ENCODE data around the gene RRP1B. TPM values are rescaled to one million over a fixed set of nuclear protein-coding genes. Genes with fewer than 3 reads are reported as not detected.
A peak's percentile ranks its signal among the peaks of the same experiment; 100 is the strongest.

Gene RRP1B
- total and polyA plus RNA-seq, 12 donors: 5.7 to 18.6 (median 15.7) TPM

DNA sequence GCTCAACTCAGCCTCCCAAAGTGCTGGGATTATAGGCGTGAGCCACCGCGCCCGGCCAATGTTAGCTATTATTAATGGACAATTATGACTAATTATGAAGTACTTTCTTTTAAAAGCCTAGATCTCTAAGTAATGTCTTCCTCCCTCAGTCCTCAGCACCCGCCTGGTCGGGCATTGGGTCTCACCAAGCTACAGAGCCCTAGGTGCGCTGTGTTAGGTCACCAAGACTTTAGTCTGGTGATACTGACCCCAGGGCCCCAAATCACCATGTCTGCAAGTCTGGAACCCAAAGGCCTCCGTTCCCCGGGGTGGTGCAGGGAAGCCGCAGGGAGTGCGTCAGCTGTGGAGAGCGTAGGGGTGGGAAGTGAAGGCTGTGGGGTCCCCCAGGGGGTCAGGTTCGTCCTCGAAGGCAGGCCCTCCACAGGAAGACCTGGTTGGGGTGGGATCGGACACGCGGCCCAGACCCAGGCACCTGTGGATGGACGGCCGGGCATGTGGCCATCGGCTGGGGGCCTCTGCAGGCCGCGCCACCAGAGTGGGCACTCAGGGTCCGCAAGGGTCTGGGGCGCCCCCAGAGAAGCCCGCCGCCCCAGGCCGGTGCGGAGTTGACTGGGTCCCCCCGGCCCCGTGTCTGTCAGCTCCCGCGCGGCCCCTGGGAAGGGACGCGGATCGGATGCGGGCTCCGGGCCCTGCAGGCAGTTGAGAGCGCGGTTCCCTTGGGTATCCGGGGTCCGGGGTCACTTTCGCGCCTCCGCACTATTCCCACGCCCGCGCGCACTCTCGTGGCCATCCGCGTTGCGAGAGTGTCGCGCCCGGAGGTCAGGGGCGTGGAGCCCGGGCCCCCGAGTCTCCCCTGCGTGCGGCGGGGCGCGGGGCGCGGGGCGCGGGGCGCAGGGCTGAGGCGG lies 58.9 kb downstream of the RRP1B start:
- H3K4me1 ChIP-seq (replicated peaks in 1 of 2): peaks cover 24 to 35% of the 10 kb centered on the region in 2 donors
- no peaks in the 10 kb centered on the region for H3K9me3 ChIP-seq (replicated peaks in 1 of 3)
- TF ChIP-seq POLR2A (IDR thresholded peaks at IDR 0.05): no peak
- TF ChIP-seq, protein P1, sequence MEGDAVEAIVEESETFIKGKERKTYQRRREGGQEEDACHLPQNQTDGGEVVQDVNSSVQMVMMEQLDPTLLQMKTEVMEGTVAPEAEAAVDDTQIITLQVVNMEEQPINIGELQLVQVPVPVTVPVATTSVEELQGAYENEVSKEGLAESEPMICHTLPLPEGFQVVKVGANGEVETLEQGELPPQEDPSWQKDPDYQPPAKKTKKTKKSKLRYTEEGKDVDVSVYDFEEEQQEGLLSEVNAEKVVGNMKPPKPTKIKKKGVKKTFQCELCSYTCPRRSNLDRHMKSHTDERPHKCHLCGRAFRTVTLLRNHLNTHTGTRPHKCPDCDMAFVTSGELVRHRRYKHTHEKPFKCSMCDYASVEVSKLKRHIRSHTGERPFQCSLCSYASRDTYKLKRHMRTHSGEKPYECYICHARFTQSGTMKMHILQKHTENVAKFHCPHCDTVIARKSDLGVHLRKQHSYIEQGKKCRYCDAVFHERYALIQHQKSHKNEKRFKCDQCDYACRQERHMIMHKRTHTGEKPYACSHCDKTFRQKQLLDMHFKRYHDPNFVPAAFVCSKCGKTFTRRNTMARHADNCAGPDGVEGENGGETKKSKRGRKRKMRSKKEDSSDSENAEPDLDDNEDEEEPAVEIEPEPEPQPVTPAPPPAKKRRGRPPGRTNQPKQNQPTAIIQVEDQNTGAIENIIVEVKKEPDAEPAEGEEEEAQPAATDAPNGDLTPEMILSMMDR (IDR thresholded peaks at IDR 0.05): peak in 1 of 6 experiments; percentile 2
- 23 to 95% (median 58%) methylated on average over 7 to 70 of the region's 70 CpGs for WGBS, 4 donors
- H3K27ac ChIP-seq: peak overlapping the region in 4 of 5 donors; percentile 85 to 97 (median 94)
- H3K36me3 ChIP-seq (replicated peaks in 1 of 2): no peaks in the 10 kb centered on the region
- peak overlapping the region; percentile 24 to 72 (median 60) for H3K4me3 ChIP-seq
- DNase-seq: peak in 1 of 7 donors; percentile 38
- H3K27me3 ChIP-seq: no peaks in the 10 kb centered on the region
- intact Hi-C loops (cut with DNase I): no loop called here

DNA sequence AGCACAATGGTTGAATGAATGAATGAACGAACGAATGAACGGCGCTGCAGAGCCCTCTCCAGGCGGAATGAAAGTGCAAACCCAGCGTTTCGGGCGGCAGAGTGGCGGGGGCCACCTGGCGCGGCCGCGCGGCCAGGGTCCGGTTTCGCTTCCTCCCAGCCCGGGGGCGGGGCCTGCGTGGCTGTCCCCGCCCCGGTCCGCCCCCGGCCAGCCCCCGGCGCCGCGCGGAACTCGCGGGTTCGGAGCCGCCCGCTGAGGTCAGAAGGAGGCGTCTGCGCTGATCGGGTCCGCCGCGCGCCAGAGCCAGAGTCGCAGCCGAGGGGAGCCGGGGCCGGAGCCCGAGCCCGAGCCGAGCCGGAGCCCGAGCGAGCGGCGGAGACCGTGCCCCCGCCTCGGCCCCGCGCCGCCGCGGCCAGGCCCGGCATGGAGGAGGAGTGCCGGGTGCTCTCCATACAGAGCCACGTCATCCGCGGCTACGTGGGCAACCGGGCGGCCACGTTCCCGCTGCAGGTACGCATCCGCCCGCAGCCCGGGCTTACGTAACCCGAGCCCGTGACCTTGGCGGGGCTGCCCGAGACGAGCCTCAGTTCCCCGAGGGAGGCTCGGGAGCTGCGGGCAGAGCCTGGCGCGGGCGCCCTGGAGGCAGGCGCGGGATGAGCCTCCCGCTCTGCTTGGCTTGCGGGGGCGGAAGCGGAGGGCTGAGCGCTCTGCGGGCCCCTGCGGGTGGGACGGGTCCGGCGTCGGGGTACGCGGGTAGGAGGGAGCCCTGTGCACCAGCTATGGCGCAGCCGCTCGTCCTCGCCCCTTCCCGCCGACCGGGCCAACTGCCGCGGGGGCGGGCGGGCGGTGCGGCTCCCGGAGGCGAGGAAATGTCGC lies 59.8 kb downstream of the RRP1B start, which contains the start of gene PDXK:
Gene PDXK (plus strand): TSS at position 258 of the 876 bp plus-strand sequence. CDS start 166 bp downstream, at position 424.
- TF ChIP-seq, protein P1 (IDR thresholded peaks at IDR 0.05): no peak
- peak; percentile 79 to 92 for TF ChIP-seq POLR2A (IDR thresholded peaks at IDR 0.05)
- Histone ChIP-seq H3K9me3 (replicated peaks in 1 of 3) (no peaks in the 10 kb centered on the region), H3K27me3 (no peaks in the 10 kb centered on the region), H3K27ac (peak within 1 kb of the TSS; percentile 40 to 97 (median 94)), H3K4me3 (peak within 1 kb of the TSS; percentile 69 to 99 (median 82)), H3K36me3 (replicated peaks in 1 of 2) (peaks cover 0 to 8% of the 10 kb centered on the region in 2 donors), H3K4me1 (replicated peaks in 1 of 2) (peaks cover 24 to 35% of the 10 kb centered on the region in 2 donors)
- peak; percentile 85 to 90 (median 87) for DNase-seq
- WGBS, 4 donors: 0 to 1% (median 0%) methylated on average over 23 to 115 of the region's 117 CpGs; no CpG with 5 or more reads in 1 of the 4 donors
- intact Hi-C loops (cut with DNase I): no loop called here

DNA sequence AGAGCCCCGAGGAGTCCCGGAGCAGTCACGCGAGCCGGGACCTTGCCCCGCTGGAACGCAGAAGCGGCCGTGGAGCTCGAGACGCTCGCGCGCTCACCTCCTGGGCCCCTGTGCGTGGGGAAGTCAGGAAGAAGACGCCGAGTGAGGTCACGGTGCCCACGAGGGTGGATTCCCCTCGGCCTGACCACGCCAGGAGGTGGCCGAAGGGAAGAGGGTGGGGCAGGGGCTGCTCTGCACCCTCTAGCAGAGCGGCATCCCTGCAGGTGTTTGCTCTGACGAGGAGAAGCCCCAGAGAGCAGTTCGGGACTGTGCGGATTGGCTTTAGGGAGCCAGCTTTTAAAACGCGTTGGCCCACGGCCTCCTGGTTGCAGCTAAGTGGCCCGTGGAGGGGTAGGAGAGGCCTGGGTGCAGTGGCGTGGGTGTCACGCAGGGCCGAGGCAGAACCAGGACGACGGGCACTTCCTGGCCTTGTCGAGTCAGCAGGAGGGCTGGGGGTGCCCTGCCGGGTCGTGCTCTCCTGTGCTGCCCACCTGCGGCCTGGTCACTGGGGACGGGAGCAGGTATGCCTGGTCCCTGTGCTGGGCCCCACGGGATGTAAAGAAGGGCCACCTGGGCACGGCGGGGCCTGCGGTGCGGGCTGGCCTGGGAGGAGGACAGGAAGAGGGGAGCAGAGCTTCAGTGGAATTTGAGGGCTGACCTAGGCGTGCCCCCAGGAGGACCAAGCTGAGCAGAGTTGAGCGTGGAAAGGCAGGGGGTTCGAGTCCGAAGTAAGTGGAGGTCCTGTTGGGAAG lies 60.6 kb downstream of the RRP1B start:
- peak overlapping the region; percentile 40 to 97 (median 94) for H3K27ac ChIP-seq
- H3K4me3 ChIP-seq: peak overlapping the region; percentile 69 to 99 (median 82)
- TF ChIP-seq POLR2A (IDR thresholded peaks at IDR 0.05): no peak
- TF ChIP-seq, protein P1 (IDR thresholded peaks at IDR 0.05): no peak
- 11 to 17% (median 12%) methylated on average over 26 to 49 of the region's 49 CpGs for WGBS, 4 donors
- intact Hi-C loops (cut with DNase I): no loop called here
- no peaks in the 10 kb centered on the region for H3K9me3 ChIP-seq (replicated peaks in 1 of 3)
- peaks cover 24 to 35% of the 10 kb centered on the region in 2 donors for H3K4me1 ChIP-seq (replicated peaks in 1 of 2)
- H3K27me3 ChIP-seq: no peaks in the 10 kb centered on the region
- H3K36me3 ChIP-seq (replicated peaks in 1 of 2): peaks cover 0 to 10% of the 10 kb centered on the region in 2 donors
- peak in 5 of 7 donors; percentile 52 to 70 (median 53) for DNase-seq
